ENCODE data around the gene CCSER2. TPM values are rescaled to one million over a fixed set of nuclear protein-coding genes. Genes with fewer than 3 reads are reported as not detected.

Gene CCSER2
- total and polyA plus RNA-seq, 2 donors (not counting 1 experiment from before 2014, with no cell fraction given), result 6.0 to 45.9 TPM

DNA sequence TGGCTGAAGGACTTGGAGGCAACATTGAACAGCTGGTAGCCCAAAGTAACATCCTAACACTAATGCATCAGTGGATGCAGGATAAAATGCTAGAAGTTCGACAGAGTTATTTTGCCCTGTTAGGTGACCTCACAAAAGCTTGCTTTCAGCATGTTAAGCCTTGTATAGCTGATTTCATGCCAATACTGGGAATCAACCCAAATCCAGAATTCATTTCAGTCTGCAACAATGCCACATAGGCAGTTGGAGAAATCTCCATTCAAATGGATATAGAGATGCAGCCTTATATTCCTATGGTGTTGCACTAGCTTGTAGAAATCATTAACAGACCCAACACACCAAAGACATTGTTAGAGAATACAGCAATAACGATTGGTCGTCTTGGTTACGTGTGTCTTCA lies 62.9 kb downstream of the CCSER2 start:
- ChIA-PET POLR2A (no interaction called here), CTCF (no interaction called here)
- 95% methylated on average over 4 of the region's 4 CpGs for WGBS (ENCODE audit: insufficient coverage)
- Histone ChIP-seq H3K27me3 (replicated peaks in 1 of 4; ENCODE audit: control extremely low read depth in 1 of 4, control insufficient read depth in 3 of 4, insufficient read depth in 4 of 4, low read length in 3 of 4) (no peaks in the 10 kb centered on the region), H4K20me1 (ENCODE audit: control insufficient read depth, insufficient read depth, low read length, poor library complexity, severe bottlenecking) (peaks cover 3% of the 10 kb centered on the region), H3K9me3 (ENCODE audit: control extremely low read depth in 1 of 3, control insufficient read depth in 2 of 3, insufficient read depth in 1 of 3, low read length in 2 of 3) (peaks cover 0 to 2% (median 0%) of the 10 kb centered on the region in 3 donors), H3K4me2 (replicated peaks; ENCODE audit: low read depth, low read length, poor library complexity, severe bottlenecking) (no peak overlapping the region), H3K9ac (ENCODE audit: low read length) (no peak overlapping the region), H3K36me3 (replicated peaks in 1 of 2; ENCODE audit: control extremely low read depth in 1 of 2, control insufficient read depth in 1 of 2, extremely low read depth in 1 of 2, insufficient read depth in 2 of 2, low read length in 1 of 2) (peaks cover 2 to 6% of the 10 kb centered on the region in 2 experiments), H3K4me1 (ENCODE audit: control insufficient read depth in 2 of 2, insufficient read depth in 2 of 2, low read length in 2 of 2) (no peaks in the 10 kb centered on the region), H3K79me2 (ENCODE audit: control insufficient read depth, insufficient read depth, low read length) (peaks cover 7% of the 10 kb centered on the region), H2AFZ (ENCODE audit: insufficient read depth, low read depth, low read length, poor library complexity, severe bottlenecking) (no peak overlapping the region), H3K4me3 (ENCODE audit: control extremely low read depth in 1 of 5, extremely low read depth in 1 of 5, insufficient read depth in 1 of 5, low read depth in 2 of 5, low read length in 4 of 5) (no peak overlapping the region), H3K27ac (ENCODE audit: low read length in 2 of 2) (no peak overlapping the region)
- intact Hi-C loops (cut with micrococcal nuclease), result no loop called here
- TF ChIP-seq, protein P1, sequence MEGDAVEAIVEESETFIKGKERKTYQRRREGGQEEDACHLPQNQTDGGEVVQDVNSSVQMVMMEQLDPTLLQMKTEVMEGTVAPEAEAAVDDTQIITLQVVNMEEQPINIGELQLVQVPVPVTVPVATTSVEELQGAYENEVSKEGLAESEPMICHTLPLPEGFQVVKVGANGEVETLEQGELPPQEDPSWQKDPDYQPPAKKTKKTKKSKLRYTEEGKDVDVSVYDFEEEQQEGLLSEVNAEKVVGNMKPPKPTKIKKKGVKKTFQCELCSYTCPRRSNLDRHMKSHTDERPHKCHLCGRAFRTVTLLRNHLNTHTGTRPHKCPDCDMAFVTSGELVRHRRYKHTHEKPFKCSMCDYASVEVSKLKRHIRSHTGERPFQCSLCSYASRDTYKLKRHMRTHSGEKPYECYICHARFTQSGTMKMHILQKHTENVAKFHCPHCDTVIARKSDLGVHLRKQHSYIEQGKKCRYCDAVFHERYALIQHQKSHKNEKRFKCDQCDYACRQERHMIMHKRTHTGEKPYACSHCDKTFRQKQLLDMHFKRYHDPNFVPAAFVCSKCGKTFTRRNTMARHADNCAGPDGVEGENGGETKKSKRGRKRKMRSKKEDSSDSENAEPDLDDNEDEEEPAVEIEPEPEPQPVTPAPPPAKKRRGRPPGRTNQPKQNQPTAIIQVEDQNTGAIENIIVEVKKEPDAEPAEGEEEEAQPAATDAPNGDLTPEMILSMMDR (IDR thresholded peaks at IDR 0.05), result no peak
- no peak for TF ChIP-seq EZH2 (IDR thresholded peaks at IDR 0.05; ENCODE audit: borderline replicate concordance, insufficient read depth, low read depth, low read length, poor library complexity, severe bottlenecking)
- Mint-ChIP-seq H3K27me3 (no peaks in the 10 kb centered on the region), H3K9me3 (ENCODE audit: insufficient read depth) (no peaks in the 10 kb centered on the region), H3K4me1 (no peaks in the 10 kb centered on the region), H3K4me3 (no peak overlapping the region), H3K27ac (no peak overlapping the region)
- DNase-seq (no peak), ATAC-seq (ENCODE audit: low read depth) (no peak)

DNA sequence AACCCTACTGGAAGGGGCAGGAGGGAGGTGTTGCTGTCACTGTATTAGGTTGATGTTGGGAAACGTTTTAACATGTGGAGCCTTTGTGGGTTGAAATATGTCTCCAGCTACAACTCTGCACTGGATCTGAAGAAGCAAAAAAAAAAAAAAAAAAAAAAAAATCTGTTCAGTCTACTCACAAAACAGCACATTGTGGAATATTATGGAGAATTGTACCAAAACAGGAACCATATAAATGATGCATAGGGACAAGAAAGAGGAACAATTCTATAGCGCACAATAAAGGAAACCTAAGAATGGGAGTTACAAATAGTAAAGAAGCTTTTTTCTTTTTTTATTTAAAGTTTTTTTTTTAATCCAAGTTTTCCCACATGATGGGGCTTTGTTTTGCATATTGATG lies 63.8 kb downstream of the CCSER2 start:
- Histone ChIP-seq H3K4me3 (ENCODE audit: control extremely low read depth in 1 of 5, extremely low read depth in 1 of 5, insufficient read depth in 1 of 5, low read depth in 2 of 5, low read length in 4 of 5) (no peak overlapping the region), H3K4me1 (ENCODE audit: control insufficient read depth in 2 of 2, insufficient read depth in 2 of 2, low read length in 2 of 2) (no peaks in the 10 kb centered on the region), H3K79me2 (ENCODE audit: control insufficient read depth, insufficient read depth, low read length) (peaks cover 7% of the 10 kb centered on the region), H3K4me2 (replicated peaks; ENCODE audit: low read depth, low read length, poor library complexity, severe bottlenecking) (no peak overlapping the region), H3K9me3 (ENCODE audit: control extremely low read depth in 1 of 3, control insufficient read depth in 2 of 3, insufficient read depth in 1 of 3, low read length in 2 of 3) (no peaks in the 10 kb centered on the region), H3K27me3 (replicated peaks in 1 of 4; ENCODE audit: control extremely low read depth in 1 of 4, control insufficient read depth in 3 of 4, insufficient read depth in 4 of 4, low read length in 3 of 4) (no peaks in the 10 kb centered on the region), H3K9ac (ENCODE audit: low read length) (no peak overlapping the region), H4K20me1 (ENCODE audit: control insufficient read depth, insufficient read depth, low read length, poor library complexity, severe bottlenecking) (peaks cover 3% of the 10 kb centered on the region), H3K27ac (ENCODE audit: low read length in 2 of 2) (no peak overlapping the region), H2AFZ (ENCODE audit: insufficient read depth, low read depth, low read length, poor library complexity, severe bottlenecking) (no peak overlapping the region), H3K36me3 (replicated peaks in 1 of 2; ENCODE audit: control extremely low read depth in 1 of 2, control insufficient read depth in 1 of 2, extremely low read depth in 1 of 2, insufficient read depth in 2 of 2, low read length in 1 of 2) (peaks cover 2 to 6% of the 10 kb centered on the region in 2 experiments)
- Mint-ChIP-seq H3K4me1 (peaks cover 4% of the 10 kb centered on the region), H3K27me3 (no peaks in the 10 kb centered on the region), H3K4me3 (no peak overlapping the region), H3K9me3 (ENCODE audit: insufficient read depth) (no peaks in the 10 kb centered on the region), H3K27ac (no peak overlapping the region)
- no peak for TF ChIP-seq EZH2 (IDR thresholded peaks at IDR 0.05; ENCODE audit: borderline replicate concordance, insufficient read depth, low read depth, low read length, poor library complexity, severe bottlenecking)
- TF ChIP-seq, protein P1 (IDR thresholded peaks at IDR 0.05), result no peak
- ATAC-seq (ENCODE audit: low read depth) (no peak), DNase-seq (no peak)
- no CpG with 5 or more reads among the region's 2 CpGs for WGBS (ENCODE audit: insufficient coverage)
- POLR2A ChIA-PET, result no interaction called here
- intact Hi-C loops (cut with micrococcal nuclease), result no loop called here
- CTCF ChIA-PET, result no interaction called here
